Measurements from ENCODE around the gene CHRNB2.

Gene CHRNB2

GRCh38 chr1:154551474-154551873, 16.1 kb upstream of the CHRNB2 start:
- in situ Hi-C loops (cut with MboI; ENCODE audit: low sequenced_read_pairs) = no loop called here

GRCh38 chr1:154552036-154552435, 15.5 kb upstream of the CHRNB2 start:
- in situ Hi-C loops (cut with MboI; ENCODE audit: low sequenced_read_pairs) = no loop called here

- in situ Hi-C loops (cut with MboI; ENCODE audit: low sequenced_read_pairs) = no loop called here
Measured at GRCh38 chr1:154553056-154554030, 14.2 kb upstream of the CHRNB2 start.

GRCh38 chr1:154556422-154556821, 11.2 kb upstream of the CHRNB2 start:
- in situ Hi-C loops (cut with MboI; ENCODE audit: low sequenced_read_pairs) = no loop called here

- in situ Hi-C loops (cut with MboI; ENCODE audit: low sequenced_read_pairs) = no loop called here
Measured at GRCh38 chr1:154557248-154557938, 10.2 kb upstream of the CHRNB2 start.

- in situ Hi-C loops (cut with MboI; ENCODE audit: low sequenced_read_pairs) = no loop called here
Measured at GRCh38 chr1:154557939-154558719, 9.4 kb upstream of the CHRNB2 start, which contains the start of gene UBE2Q1. UBE2Q1 (minus strand) TSS chr1:154558662; CDS start chr1:154558553, 109 bp downstream.

- in situ Hi-C loops (cut with MboI; ENCODE audit: low sequenced_read_pairs) = no loop called here
Measured at GRCh38 chr1:154558720-154559465, 8.7 kb upstream of the CHRNB2 start.

GRCh38 chr1:154559466-154560044, 8.0 kb upstream of the CHRNB2 start:
- in situ Hi-C loops (cut with MboI; ENCODE audit: low sequenced_read_pairs) = no loop called here

- in situ Hi-C loops (cut with MboI; ENCODE audit: low sequenced_read_pairs) = no loop called here
Measured at GRCh38 chr1:154565876-154566275, 1.7 kb upstream of the CHRNB2 start.

GRCh38 chr1:154568157-154568815, 708 bp downstream of the CHRNB2 start:
- in situ Hi-C loops (cut with MboI; ENCODE audit: low sequenced_read_pairs) = no loop called here

GRCh38 chr1:154571244-154571963, 3.8 kb downstream of the CHRNB2 start:
- in situ Hi-C loops (cut with MboI; ENCODE audit: low sequenced_read_pairs) = no loop called here

- in situ Hi-C loops (cut with MboI; ENCODE audit: low sequenced_read_pairs) = no loop called here
Measured at GRCh38 chr1:154571964-154572288, 4.3 kb downstream of the CHRNB2 start.

- in situ Hi-C loops (cut with MboI; ENCODE audit: low sequenced_read_pairs) = no loop called here
Measured at GRCh38 chr1:154572468-154573167, 5.0 kb downstream of the CHRNB2 start.

- in situ Hi-C loops (cut with MboI; ENCODE audit: low sequenced_read_pairs) = no loop called here
Measured at GRCh38 chr1:154573168-154573510, 5.6 kb downstream of the CHRNB2 start.

GRCh38 chr1:154574716-154575115, 7.1 kb downstream of the CHRNB2 start:
- in situ Hi-C loops (cut with MboI; ENCODE audit: low sequenced_read_pairs) = no loop called here

- in situ Hi-C loops (cut with MboI; ENCODE audit: low sequenced_read_pairs) = no loop called here
Measured at GRCh38 chr1:154575147-154575927, 7.8 kb downstream of the CHRNB2 start.

GRCh38 chr1:154575951-154576566, 8.5 kb downstream of the CHRNB2 start:
- in situ Hi-C loops (cut with MboI; ENCODE audit: low sequenced_read_pairs) = no loop called here

Data from HL-60/S4 treated with phorbol 12-myristate 13-acetate at 8.2 ng/mL for 4 days and 3 days (cell line).